TTC549 (cell line): Measurements from ENCODE around the gene HRK.

Experiments
- FAIRE-seq: peaks from 2 replicates; lab custom pipeline; 2012; peaks lifted over from hg19 to GRCh38; lab: Jason Lieb, UNC

HRK gene

DNA sequence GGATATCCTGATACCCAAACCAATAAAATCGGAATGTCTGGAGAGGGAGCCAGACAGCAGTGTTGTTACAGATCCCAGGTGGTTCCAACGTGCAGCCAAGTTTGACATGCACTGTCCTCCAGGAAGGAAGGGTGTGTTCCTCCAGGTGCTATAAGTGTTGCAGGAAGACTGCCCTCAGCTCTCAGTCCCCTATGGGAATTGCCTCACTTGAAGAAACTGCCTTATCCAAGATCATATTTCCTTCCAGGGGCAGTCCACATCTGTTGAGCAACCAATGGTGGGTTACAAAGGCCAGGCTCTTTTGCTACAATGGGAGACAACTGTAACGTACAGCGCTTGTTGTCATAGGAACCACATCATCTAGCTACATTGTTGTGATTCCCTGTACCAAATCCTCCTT, 16.2 kb upstream of the HRK start:
- FAIRE-seq, result no peak

GRCh38 chr12:116896411-116896924, 15.2 kb upstream of the HRK start:
- no peak for FAIRE-seq

- no peak for FAIRE-seq
Observed at GRCh38 chr12:116894913-116895312, 13.7 kb upstream of the HRK start.

DNA sequence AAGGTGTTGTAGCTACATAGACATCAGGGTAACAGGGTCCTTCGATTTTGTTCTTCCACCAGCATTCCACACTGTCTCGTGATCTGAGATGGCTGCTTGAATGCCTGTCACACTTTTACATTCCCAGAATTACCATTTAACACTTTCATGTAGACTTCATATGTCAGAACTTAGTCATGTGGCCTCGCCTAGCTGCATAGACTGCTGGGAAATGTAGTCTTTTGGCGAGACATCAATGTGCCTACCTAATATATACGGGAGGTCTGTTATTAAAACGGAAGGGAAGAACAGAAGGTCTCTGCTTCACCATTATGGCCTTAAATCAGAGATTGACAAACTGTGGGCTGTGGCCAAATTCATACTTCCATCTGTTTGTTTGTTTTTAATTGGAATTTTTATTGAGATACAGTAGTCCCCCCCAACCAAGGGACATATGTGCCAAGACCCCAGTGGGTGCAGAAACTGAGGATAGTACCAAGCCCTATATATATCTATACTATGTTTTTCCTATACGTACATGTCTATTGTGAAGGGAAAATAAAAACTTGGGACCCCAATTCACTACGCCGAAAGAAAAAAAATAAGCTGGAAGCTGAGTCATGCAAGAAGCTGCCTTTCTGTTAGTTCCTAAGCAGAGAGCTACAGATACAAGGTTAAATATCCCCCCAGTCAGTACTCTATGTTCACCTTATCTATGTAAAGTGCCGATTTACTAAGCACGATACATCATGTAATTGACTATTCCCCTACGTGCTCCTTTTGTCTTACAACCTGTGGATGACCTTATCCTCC, 11.3 kb upstream of the HRK start:
- FAIRE-seq, result no peak

DNA sequence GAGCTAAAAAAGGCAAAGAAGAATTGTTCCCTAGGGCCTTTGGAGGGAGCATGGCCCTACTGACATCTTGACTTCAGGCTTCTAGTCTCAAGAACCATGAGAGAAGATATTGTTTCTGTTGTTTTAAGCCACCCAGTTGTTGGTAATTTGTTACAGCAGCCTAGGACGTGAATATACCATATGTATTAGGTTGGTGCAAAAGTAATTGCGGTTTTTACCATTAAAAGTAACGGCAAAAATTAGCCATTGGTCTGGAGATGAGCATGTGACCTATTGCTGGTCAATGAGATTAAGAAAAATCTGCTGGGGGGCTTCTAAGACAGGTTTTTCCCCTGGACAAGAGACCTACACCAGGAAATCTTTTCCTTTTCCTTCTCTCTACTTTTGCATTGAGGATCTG, 9.8 kb upstream of the HRK start:
- FAIRE-seq, result no peak

GRCh38 chr12:116890330-116890729, 9.1 kb upstream of the HRK start:
- FAIRE-seq, result no peak

DNA sequence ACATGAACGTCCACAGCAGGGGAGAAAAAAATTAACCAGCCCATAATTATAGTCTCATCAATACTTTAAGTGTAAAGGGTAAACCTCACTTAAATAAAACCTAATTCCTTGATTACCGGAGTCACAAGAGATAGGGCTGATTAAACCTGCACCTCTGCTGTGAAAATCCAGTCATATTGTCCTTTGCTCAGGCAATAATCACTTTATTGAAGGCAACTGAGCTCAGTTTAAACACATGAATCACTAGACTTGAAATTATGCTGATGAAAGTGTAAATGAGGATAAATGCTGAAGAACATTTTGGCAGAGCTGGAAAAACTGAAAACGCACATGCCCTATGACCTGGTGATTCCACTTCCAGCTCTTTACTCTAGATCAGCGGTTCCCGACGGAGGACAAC, 6.7 kb upstream of the HRK start:
- no peak for FAIRE-seq

DNA sequence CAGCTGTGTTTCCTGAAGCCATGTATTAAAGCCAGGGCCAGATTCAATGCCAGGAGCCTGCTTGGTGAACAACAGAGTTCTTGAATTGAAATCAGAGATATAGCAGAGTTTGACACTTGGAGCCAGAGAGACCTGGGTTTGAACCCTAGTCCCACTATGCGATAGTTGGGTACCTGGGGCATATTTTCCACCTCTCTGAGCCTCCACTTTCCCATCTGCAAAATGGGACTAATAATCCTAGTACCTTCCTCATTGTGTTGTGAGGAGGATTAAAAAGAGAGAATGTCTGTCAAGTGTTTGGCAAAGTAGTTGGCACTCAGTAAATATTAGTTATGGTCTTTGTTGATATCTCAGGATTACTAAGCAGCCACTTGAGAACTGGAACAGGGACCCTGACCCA, 6.0 kb upstream of the HRK start:
- no peak for FAIRE-seq

GRCh38 chr12:116885491-116885890, 4.2 kb upstream of the HRK start:
- FAIRE-seq, result no peak

- FAIRE-seq, result no peak
Observed at GRCh38 chr12:116884871-116885270, 3.6 kb upstream of the HRK start.

DNA sequence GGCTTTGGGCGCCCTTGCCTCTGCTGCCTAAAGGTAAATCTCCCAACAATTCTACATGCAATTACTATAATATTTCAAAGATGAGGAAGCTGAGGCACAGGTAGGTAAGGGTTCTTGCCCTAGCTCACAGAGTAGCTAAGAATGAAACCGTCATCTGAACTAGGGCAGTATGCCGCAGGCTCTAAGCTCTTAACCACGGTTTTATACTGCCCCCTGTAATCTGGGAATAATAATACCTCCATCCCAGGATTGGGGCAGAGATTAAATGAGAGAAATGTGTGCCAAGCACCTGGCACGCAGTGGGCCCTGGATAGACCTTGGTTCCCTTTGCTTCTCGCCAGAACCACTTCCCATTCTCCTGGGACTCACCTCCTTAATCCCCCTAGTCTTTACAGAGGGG, 1.5 kb upstream of the HRK start:
- no peak for FAIRE-seq

DNA sequence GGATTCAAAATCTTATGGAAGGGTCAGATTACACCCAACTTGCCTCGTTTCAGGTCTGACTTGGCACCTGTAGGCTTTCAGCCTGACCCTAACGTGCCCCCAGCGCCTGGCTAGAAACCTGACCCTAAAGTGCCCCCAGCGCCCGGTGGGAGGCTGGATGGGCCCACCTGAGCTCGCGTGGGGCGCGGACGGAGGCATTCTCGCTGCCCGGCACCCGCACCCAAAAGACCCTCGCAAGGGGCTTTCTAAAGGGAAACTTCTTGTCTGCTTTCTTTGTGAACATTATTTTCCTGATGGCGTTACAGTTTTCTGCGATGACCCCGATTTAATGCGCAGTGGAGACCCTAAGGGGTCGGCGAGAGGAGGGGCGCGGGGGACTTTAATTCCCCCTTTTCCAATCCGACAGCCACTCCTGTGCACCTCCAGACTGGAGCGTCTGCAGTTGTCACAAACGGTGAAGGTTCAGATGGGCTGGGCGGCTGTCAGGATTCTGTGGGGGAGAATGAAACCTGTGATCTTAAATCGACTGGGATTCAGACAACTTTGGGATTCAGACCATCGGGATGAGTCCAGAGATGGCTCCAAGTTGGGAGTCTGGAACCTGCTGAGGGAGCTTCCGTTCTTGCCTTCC, 751 bp upstream of the HRK start:
- FAIRE-seq, result no peak

DNA sequence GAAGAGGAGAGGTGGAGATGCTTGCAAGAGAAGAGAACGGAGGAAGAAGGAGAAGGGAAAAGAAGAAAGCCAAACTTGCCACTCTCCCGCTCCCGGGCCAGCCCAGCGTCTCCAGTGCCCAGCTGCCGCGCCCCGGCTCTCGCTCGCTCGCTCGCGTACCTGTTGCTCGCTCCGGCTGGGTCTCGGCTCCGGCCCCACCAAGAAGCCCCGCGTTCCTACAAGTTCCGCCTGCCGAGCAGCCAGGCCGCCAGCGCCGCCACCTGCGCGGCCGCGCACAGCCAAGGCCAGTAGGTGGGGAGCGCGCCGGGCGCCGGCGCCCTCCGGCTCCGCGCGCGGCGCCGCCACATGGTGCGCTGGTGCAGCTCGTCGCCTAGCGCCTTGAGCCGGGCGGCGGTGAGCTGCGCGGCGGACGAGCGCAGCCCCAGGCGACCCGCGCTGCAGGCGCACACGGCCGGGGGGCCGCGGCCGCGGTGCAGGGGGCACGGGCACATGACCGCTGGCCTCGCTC, 370 bp downstream of the HRK start:
- FAIRE-seq, result no peak

- FAIRE-seq, result no peak
Observed at GRCh38 chr12:116880213-116880816, 926 bp downstream of the HRK start.

GRCh38 chr12:116879509-116880212, 1.6 kb downstream of the HRK start:
- no peak for FAIRE-seq

GRCh38 chr12:116878567-116879508, 2.4 kb downstream of the HRK start:
- FAIRE-seq, result no peak

- FAIRE-seq, result no peak
Observed at GRCh38 chr12:116876151-116876869, 4.9 kb downstream of the HRK start.

DNA sequence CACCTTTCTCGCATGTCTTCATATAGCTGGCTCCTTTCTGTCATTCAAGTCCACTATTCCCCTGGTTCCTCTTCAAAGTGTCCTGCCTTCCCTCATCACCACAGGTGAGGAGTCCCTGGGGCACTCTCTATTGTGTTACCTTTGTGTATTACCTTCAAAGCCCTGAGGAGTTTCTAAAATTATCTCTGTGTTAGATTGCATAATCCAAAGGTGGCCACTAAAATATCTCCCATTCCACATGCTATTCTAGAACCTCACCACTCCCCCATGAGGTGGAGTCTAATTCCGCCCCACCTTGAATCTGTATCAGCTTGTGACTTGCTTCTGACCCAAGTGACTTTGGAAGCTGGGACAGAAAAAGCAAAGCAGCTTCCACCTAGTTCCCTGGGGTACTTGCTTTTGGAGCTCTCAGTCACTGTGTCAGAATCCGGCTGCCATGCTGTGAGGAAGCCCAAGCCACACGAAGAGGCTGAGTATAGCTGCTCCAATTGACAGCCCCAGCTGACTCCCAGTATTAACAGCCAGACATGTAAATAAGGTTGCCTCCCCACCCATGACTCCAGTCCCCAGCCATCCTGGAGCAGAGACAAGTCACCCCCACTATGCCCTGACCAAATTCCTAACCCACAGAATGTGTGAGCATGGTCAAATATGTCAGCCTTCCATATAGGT, 6.8 kb downstream of the HRK start:
- FAIRE-seq, result no peak

DNA sequence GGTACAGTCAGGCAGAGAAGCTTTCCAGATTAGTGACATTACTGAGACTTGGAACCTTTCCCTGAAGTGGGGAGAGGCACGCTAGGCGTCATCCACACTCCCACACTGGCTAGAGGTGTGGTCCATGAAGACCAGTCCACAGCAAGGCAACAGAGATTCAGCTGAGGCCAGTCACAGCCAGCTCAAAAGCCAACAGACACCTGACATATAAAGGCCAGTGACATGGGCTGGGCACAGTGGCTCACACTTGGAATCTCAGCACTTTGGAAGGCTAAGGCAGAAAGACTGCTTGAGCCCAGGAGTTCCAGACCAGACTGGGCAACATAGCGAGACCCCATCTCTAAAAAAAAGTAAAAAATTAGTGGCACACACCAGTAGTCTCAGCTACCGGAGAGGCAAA, 10.9 kb downstream of the HRK start:
- FAIRE-seq, result no peak

DNA sequence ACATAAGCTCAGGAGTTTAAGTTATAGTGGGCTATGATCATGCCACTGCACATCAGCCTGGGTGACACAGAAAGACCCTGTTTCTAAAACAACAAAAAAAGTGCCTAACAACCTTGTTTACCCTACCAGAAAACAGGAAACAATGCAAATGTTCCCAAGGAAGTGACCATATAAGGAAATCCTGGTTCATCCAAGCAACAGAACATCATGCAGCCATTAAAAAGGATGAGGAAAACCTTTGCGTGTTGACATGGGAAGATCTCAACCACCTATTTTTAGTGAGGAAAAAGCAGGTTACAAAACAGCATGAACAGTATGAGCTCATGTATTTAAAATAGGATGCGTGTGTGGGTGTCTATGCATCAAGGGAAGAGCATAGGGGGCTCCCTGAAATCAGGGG, 13.7 kb downstream of the HRK start:
- no peak for FAIRE-seq
